Measurements from ENCODE around the gene P3H2.

Gene P3H2

DNA sequence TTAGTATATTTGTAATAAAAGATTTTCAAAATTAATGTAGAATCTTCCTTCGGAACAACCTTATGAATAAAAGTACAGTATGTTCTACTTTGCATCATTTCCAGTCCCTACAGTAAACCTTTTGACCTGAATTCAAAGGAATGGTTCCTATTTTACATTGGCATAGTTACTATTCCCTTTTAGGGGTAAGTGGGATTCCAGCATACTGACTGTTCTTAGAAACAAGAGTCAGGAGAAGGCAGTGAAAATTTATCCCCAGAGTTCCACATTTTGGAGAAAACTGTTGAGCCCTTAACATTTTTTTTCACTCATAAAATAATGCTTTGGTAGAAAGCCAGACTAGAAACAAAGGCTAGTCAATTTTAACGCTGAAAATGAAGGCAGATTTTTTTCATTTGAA, 78.1 kb downstream of the P3H2 start:
- TF ChIP-seq, protein P1, sequence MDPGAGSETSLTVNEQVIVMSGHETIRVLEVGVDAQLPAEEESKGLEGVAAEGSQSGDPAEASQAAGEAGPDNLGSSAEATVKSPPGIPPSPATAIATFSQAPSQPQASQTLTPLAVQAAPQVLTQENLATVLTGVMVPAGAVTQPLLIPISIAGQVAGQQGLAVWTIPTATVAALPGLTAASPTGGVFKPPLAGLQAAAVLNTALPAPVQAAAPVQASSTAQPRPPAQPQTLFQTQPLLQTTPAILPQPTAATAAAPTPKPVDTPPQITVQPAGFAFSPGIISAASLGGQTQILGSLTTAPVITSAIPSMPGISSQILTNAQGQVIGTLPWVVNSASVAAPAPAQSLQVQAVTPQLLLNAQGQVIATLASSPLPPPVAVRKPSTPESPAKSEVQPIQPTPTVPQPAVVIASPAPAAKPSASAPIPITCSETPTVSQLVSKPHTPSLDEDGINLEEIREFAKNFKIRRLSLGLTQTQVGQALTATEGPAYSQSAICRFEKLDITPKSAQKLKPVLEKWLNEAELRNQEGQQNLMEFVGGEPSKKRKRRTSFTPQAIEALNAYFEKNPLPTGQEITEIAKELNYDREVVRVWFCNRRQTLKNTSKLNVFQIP (CRISPR knock-in tag; IDR thresholded peaks at IDR 0.05; ENCODE audit: borderline replicate concordance, low read depth) = no peak
- TF ChIP-seq ZFP30 (CRISPR knock-in tag; IDR thresholded peaks at IDR 0.05) (no peak), BACH2 (CRISPR knock-in tag; IDR thresholded peaks at IDR 0.05; ENCODE audit: borderline replicate concordance) (no peak), ZNF8 (CRISPR knock-in tag; IDR thresholded peaks at IDR 0.05) (no peak), ZFP3 (CRISPR knock-in tag; IDR thresholded peaks at IDR 0.05) (no peak), GLIS3 (CRISPR knock-in tag; IDR thresholded peaks at IDR 0.05) (no peak), CSDC2 (CRISPR knock-in tag; IDR thresholded peaks at IDR 0.05) (no peak), PPARA (CRISPR knock-in tag; IDR thresholded peaks at IDR 0.05; ENCODE audit: borderline replicate concordance) (no peak), ESRRG (CRISPR knock-in tag; IDR thresholded peaks at IDR 0.05) (no peak)
- TF ChIP-seq, protein P2, sequence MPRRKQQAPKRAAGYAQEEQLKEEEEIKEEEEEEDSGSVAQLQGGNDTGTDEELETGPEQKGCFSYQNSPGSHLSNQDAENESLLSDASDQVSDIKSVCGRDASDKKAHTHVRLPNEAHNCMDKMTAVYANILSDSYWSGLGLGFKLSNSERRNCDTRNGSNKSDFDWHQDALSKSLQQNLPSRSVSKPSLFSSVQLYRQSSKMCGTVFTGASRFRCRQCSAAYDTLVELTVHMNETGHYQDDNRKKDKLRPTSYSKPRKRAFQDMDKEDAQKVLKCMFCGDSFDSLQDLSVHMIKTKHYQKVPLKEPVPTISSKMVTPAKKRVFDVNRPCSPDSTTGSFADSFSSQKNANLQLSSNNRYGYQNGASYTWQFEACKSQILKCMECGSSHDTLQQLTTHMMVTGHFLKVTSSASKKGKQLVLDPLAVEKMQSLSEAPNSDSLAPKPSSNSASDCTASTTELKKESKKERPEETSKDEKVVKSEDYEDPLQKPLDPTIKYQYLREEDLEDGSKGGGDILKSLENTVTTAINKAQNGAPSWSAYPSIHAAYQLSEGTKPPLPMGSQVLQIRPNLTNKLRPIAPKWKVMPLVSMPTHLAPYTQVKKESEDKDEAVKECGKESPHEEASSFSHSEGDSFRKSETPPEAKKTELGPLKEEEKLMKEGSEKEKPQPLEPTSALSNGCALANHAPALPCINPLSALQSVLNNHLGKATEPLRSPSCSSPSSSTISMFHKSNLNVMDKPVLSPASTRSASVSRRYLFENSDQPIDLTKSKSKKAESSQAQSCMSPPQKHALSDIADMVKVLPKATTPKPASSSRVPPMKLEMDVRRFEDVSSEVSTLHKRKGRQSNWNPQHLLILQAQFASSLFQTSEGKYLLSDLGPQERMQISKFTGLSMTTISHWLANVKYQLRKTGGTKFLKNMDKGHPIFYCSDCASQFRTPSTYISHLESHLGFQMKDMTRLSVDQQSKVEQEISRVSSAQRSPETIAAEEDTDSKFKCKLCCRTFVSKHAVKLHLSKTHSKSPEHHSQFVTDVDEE (CRISPR knock-in tag; IDR thresholded peaks at IDR 0.05) = no peak
- TF ChIP-seq, protein P3, sequence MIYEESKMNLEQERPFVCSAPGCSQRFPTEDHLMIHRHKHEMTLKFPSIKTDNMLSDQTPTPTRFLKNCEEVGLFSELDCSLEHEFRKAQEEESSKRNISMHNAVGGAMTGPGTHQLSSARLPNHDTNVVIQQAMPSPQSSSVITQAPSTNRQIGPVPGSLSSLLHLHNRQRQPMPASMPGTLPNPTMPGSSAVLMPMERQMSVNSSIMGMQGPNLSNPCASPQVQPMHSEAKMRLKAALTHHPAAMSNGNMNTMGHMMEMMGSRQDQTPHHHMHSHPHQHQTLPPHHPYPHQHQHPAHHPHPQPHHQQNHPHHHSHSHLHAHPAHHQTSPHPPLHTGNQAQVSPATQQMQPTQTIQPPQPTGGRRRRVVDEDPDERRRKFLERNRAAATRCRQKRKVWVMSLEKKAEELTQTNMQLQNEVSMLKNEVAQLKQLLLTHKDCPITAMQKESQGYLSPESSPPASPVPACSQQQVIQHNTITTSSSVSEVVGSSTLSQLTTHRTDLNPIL (CRISPR knock-in tag; IDR thresholded peaks at IDR 0.05; ENCODE audit: low read depth) = no peak
- no peak for ATAC-seq

DNA sequence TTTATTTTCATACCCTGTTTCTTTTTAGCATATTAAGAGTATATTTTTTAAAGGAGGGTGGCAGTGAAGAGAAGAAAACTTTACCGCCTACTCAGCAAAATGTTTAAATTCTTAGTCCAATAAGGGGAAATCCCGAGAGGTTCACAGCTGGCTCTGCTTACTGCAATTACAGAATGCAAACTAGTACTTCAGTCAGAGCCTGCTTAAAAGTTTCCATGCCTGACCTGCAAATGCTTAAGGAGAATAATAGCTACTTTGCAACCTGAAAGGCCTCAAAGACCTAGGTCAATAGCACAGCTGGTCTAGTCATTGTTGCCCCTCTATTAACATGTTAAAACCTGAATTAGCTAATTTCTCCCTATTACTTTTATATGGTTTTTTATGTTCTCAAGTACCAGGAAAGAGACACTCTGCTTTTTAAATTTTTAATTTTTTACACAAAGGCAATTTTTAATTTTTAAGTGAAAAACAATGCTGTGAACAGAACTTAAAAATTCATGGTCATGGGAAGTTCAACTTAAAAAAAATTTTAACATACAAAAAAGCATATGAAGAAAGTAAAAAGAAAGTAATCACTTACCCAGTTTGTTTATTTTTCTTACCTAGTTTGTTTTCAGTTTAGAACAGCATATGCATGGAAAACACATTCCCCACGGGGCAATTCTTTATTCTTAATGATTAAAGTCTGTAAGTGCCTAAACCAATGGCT, 79.2 kb downstream of the P3H2 start:
- no peak for ATAC-seq
- no peak for TF ChIP-seq ESRRG (CRISPR knock-in tag; IDR thresholded peaks at IDR 0.05)
- TF ChIP-seq, protein P3 (CRISPR knock-in tag; IDR thresholded peaks at IDR 0.05; ENCODE audit: low read depth) = no peak
- TF ChIP-seq, protein P4, sequence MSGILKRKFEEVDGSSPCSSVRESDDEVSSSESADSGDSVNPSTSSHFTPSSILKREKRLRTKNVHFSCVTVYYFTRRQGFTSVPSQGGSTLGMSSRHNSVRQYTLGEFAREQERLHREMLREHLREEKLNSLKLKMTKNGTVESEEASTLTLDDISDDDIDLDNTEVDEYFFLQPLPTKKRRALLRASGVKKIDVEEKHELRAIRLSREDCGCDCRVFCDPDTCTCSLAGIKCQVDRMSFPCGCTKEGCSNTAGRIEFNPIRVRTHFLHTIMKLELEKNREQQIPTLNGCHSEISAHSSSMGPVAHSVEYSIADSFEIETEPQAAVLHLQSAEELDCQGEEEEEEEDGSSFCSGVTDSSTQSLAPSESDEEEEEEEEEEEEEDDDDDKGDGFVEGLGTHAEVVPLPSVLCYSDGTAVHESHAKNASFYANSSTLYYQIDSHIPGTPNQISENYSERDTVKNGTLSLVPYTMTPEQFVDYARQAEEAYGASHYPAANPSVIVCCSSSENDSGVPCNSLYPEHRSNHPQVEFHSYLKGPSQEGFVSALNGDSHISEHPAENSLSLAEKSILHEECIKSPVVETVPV (CRISPR knock-in tag; IDR thresholded peaks at IDR 0.05) = no peak
- TF ChIP-seq ZFP30 (CRISPR knock-in tag; IDR thresholded peaks at IDR 0.05) = no peak
- no peak for TF ChIP-seq ISL1 (CRISPR knock-in tag; IDR thresholded peaks at IDR 0.05)
- TF ChIP-seq ZNF8 (CRISPR knock-in tag; IDR thresholded peaks at IDR 0.05) = no peak
- TF ChIP-seq BACH2 (CRISPR knock-in tag; IDR thresholded peaks at IDR 0.05; ENCODE audit: borderline replicate concordance) = no peak
- no peak for TF ChIP-seq PPARA (CRISPR knock-in tag; IDR thresholded peaks at IDR 0.05; ENCODE audit: borderline replicate concordance)
- no peak for TF ChIP-seq OSR1 (CRISPR knock-in tag; IDR thresholded peaks at IDR 0.05)
- TF ChIP-seq TOX (CRISPR knock-in tag; IDR thresholded peaks at IDR 0.05; ENCODE audit: borderline replicate concordance) = no peak
- TF ChIP-seq, protein P5, sequence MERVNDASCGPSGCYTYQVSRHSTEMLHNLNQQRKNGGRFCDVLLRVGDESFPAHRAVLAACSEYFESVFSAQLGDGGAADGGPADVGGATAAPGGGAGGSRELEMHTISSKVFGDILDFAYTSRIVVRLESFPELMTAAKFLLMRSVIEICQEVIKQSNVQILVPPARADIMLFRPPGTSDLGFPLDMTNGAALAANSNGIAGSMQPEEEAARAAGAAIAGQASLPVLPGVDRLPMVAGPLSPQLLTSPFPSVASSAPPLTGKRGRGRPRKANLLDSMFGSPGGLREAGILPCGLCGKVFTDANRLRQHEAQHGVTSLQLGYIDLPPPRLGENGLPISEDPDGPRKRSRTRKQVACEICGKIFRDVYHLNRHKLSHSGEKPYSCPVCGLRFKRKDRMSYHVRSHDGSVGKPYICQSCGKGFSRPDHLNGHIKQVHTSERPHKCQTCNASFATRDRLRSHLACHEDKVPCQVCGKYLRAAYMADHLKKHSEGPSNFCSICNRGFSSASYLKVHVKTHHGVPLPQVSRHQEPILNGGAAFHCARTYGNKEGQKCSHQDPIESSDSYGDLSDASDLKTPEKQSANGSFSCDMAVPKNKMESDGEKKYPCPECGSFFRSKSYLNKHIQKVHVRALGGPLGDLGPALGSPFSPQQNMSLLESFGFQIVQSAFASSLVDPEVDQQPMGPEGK (CRISPR knock-in tag; IDR thresholded peaks at IDR 0.05; ENCODE audit: borderline replicate concordance) = no peak
- TF ChIP-seq SNAI2 (CRISPR knock-in tag; IDR thresholded peaks at IDR 0.05) = no peak
- no peak for TF ChIP-seq RARB (CRISPR knock-in tag; IDR thresholded peaks at IDR 0.05)
- TF ChIP-seq ZFP3 (CRISPR knock-in tag; IDR thresholded peaks at IDR 0.05) = no peak

DNA sequence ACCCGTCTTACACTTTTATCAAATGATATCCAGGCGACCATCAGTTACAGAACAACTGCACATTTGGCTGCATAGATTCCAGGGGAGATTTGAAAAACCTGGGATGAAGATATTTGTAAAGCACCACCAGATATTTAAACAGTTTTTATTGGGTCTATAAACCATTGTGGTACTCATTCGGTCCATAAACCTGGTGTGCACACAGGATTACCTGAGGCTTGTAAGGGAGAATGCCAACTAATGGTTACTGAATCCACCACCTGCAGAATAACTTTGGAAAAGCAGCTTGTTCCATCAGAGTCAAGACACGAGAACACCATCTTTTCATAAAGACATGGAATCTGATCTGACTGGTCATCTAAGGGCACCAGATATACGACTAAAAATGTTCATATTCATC, 80.6 kb downstream of the P3H2 start:
- ATAC-seq = no peak
- TF ChIP-seq PPARA (CRISPR knock-in tag; IDR thresholded peaks at IDR 0.05; ENCODE audit: borderline replicate concordance) (no peak), ZNF565 (CRISPR knock-in tag; conservative IDR thresholded peaks at IDR 0.05; ENCODE audit: low read depth) (no peak), ZFP30 (CRISPR knock-in tag; IDR thresholded peaks at IDR 0.05) (no peak), ZC3H10 (CRISPR knock-in tag; IDR thresholded peaks at IDR 0.05) (no peak), BACH2 (CRISPR knock-in tag; IDR thresholded peaks at IDR 0.05; ENCODE audit: borderline replicate concordance) (no peak)
- TF ChIP-seq, protein P4 (CRISPR knock-in tag; IDR thresholded peaks at IDR 0.05) = no peak
